Caco-2 (cell line): ENCODE data around the gene STAU1. TPM values are rescaled to one million over a fixed set of nuclear protein-coding genes. Genes with fewer than 3 reads are reported as not detected.

Experiments used
- BruUV-seq: library from RNA; stranded (reverse); fragments of 400-500 nt; replicated peaks from 2 replicates; lab custom pipeline; 2021; lab: Mats Ljungman, UMichigan
- CTCF ChIA-PET: fragments of 300-600 bp; sonication (Branson Sonifier 250); formaldehyde crosslinking; loops from one replicate; lab custom pipeline; 2022; ENCODE audit warnings: antibody characterized with exemption; lab: Charles Lee
- POLR2A ChIA-PET: fragments of 300-600 bp; sonication (Branson Sonifier 250); formaldehyde crosslinking; loops from one replicate; lab custom pipeline; 2022; ENCODE audit warnings: antibody characterized with exemption; lab: Charles Lee
- DNase-seq, 2 experiments: peaks; one replicate each; pipeline versions ENCODE4 v3.0.0 to v3.0.0-alpha.2; 2020 to 2022
- H3K27me3 ChIP-seq: replicated peaks from 2 replicates; pipeline ENCODE4 v1.6.0; 2011; ENCODE audit warnings: low read length; ENCODE audit not compliant: control insufficient read depth, insufficient read depth
- H3K36me3 ChIP-seq: 2 replicates; pipeline ENCODE4 v1.5.1; 2011; ENCODE audit warnings: low read length; ENCODE audit not compliant: control insufficient read depth, insufficient read depth
- H3K4me1 ChIP-seq: fragments of 250-450 bp; sonication (Bioruptor Pico); 2 replicates; pipeline ENCODE4 v1.5.1; 2020; ENCODE audit warnings: mild to moderate bottlenecking
- H3K4me3 ChIP-seq: 2 replicates; pipeline ENCODE4 v1.5.1; 2011; ENCODE audit warnings: low read depth, mild to moderate bottlenecking, control low read depth, low read length
- H3K9me3 ChIP-seq: fragments of 250-450 bp; sonication (Bioruptor Pico); 2 replicates; pipeline ENCODE4 v1.5.1; 2020; ENCODE audit warnings: mild to moderate bottlenecking, moderate library complexity
- H3K27ac Mint-ChIP-seq: one replicate; pipeline ENCODE4 v1.8.0; 2022; ENCODE audit warnings: mixed read lengths; ENCODE audit not compliant: unreplicated experiment
- H3K27me3 Mint-ChIP-seq: one replicate; pipeline ENCODE4 v1.8.0; 2022; ENCODE audit warnings: mixed read lengths; ENCODE audit not compliant: insufficient read depth, unreplicated experiment
- H3K36me3 Mint-ChIP-seq: one replicate; pipeline ENCODE4 v1.8.0; 2022; ENCODE audit warnings: mild to moderate bottlenecking, mixed read lengths; ENCODE audit not compliant: insufficient read depth, unreplicated experiment
- H3K4me1 Mint-ChIP-seq: one replicate; pipeline ENCODE4 v1.8.0; 2022; ENCODE audit warnings: low read depth, mixed read lengths; ENCODE audit not compliant: unreplicated experiment
- H3K4me3 Mint-ChIP-seq: one replicate; pipeline ENCODE4 v1.8.0; 2022; ENCODE audit warnings: mild to moderate bottlenecking, moderate library complexity, mixed read lengths; ENCODE audit not compliant: unreplicated experiment
- H3K9me3 Mint-ChIP-seq: one replicate; pipeline ENCODE4 v1.8.0; 2022; ENCODE audit warnings: mixed read lengths; ENCODE audit not compliant: unreplicated experiment
- intact Hi-C: fragments of 100-400 bp; cut with micrococcal nuclease; formaldehyde crosslinking; loops from one replicate; pipeline ENCODE4 v1.10.0; 2022; ENCODE audit not compliant: unreplicated experiment
- total RNA-seq: library from RNA; stranded (reverse); gene quantifications from 2 replicates; pipeline ENCODE4 v1.2.3, GENCODE V29; 2022
- TF ChIP-seq, protein P1 (sequence below), 2 experiments: fragments of 200-600 bp in 1 of 2; IDR thresholded peaks; 1 replicate in 1 of 2; 2 replicates in 1 of 2; pipeline versions ENCODE4 v1.5.1 to v1.8.0; 2011 to 2022; ENCODE audit warnings: antibody characterized with exemption in 1 of 2, control low read depth in 1 of 2, inconsistent platforms in 1 of 2, low read depth in 1 of 2, low read length in 1 of 2, mild to moderate bottlenecking in 1 of 2, moderate library complexity in 1 of 2; ENCODE audit not compliant: insufficient read depth in 1 of 2, severe bottlenecking in 1 of 2, unreplicated experiment in 1 of 2

Gene STAU1
- total RNA-seq, 1 experiment from 2014 or later: 201 TPM

DNA sequence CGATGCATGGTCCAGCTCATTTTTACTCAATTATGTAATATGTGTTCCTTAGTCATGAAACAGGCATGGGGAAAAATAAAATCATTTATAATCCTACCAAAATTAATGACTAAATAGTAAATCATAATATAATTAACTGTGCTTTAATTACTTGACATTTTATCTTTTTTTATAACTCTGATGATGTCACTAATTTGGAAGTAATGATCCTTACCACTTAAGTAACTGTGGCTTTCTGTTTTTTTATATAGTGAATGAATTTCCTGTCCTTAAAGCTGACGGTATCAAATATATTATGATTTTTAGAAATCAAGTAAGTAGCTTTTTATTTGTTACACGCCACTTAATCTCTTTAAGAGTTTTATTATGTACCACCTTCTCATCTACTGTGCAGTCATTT lies 109.8 kb downstream of the STAU1 start:
- no peaks in the 10 kb centered on the region for H3K27me3 ChIP-seq
- no peaks in the 10 kb centered on the region for H3K27me3 Mint-ChIP-seq
- H3K9me3 ChIP-seq: no peaks in the 10 kb centered on the region
- H3K4me1 ChIP-seq: no peaks in the 10 kb centered on the region
- H3K4me3 Mint-ChIP-seq: no peak overlapping the region
- H3K4me1 Mint-ChIP-seq: no peaks in the 10 kb centered on the region
- H3K9me3 Mint-ChIP-seq: no peaks in the 10 kb centered on the region
- BruUV-seq: no TSS peak
- intact Hi-C loops: no loop called here
- peaks cover 100% of the 10 kb centered on the region for H3K36me3 Mint-ChIP-seq
- DNase-seq: no peak
- H3K36me3 ChIP-seq: peaks cover 14% of the 10 kb centered on the region
- H3K4me3 ChIP-seq: no peak overlapping the region
- H3K27ac Mint-ChIP-seq: no peak overlapping the region
- TF ChIP-seq, protein P1, sequence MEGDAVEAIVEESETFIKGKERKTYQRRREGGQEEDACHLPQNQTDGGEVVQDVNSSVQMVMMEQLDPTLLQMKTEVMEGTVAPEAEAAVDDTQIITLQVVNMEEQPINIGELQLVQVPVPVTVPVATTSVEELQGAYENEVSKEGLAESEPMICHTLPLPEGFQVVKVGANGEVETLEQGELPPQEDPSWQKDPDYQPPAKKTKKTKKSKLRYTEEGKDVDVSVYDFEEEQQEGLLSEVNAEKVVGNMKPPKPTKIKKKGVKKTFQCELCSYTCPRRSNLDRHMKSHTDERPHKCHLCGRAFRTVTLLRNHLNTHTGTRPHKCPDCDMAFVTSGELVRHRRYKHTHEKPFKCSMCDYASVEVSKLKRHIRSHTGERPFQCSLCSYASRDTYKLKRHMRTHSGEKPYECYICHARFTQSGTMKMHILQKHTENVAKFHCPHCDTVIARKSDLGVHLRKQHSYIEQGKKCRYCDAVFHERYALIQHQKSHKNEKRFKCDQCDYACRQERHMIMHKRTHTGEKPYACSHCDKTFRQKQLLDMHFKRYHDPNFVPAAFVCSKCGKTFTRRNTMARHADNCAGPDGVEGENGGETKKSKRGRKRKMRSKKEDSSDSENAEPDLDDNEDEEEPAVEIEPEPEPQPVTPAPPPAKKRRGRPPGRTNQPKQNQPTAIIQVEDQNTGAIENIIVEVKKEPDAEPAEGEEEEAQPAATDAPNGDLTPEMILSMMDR (IDR thresholded peaks at IDR 0.05; ENCODE audit: insufficient read depth in 1 of 2, low read depth in 1 of 2, low read length in 1 of 2, severe bottlenecking in 1 of 2, unreplicated experiment in 1 of 2): no peak
- ChIA-PET CTCF (no interaction called here), POLR2A (no interaction called here)

DNA sequence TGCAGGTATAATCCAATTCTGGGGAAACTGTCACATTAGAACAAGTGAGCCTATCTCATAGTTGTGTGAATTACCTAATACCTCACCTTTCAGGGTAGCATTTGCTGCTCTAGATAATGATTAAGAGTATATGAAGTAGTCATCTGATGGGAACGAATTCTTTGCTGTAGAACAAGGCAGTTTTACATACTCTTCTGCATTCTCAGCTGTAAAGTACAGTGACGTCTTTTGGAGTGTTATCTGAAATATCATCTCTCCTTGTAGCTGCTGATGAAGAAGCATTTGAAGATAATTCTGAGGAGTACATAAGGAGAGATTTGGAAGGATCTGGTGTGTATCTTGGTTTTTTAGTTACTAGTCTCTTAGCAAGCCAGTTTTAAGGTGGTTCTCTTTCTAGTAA lies 113.6 kb downstream of the STAU1 start:
- intact Hi-C loops: no loop called here
- TF ChIP-seq, protein P1 (IDR thresholded peaks at IDR 0.05; ENCODE audit: insufficient read depth in 1 of 2, low read depth in 1 of 2, low read length in 1 of 2, severe bottlenecking in 1 of 2, unreplicated experiment in 1 of 2): no peak
- peaks cover 11% of the 10 kb centered on the region for H3K36me3 ChIP-seq
- H3K36me3 Mint-ChIP-seq: peaks cover 100% of the 10 kb centered on the region
- no peaks in the 10 kb centered on the region for H3K27me3 ChIP-seq
- CTCF ChIA-PET: no interaction called here
- no peaks in the 10 kb centered on the region for H3K4me1 Mint-ChIP-seq
- H3K4me1 ChIP-seq: no peaks in the 10 kb centered on the region
- no peak overlapping the region for H3K27ac Mint-ChIP-seq
- H3K9me3 Mint-ChIP-seq: no peaks in the 10 kb centered on the region
- H3K27me3 Mint-ChIP-seq: no peaks in the 10 kb centered on the region
- DNase-seq: no peak
- no peaks in the 10 kb centered on the region for H3K9me3 ChIP-seq
- no peak overlapping the region for H3K4me3 ChIP-seq
- H3K4me3 Mint-ChIP-seq: no peak overlapping the region
- POLR2A ChIA-PET: no interaction called here
- BruUV-seq: no TSS peak

Other genes with a start within 250 kb of the STAU1 start
- gene CSE1L, start 142.0 kb downstream of the STAU1 start, total RNA-seq: 316 and 324 TPM in 2 replicates
- 146 and 148 TPM in 2 replicates for gene DDX27, start 31.1 kb upstream of the STAU1 start, total RNA-seq
- gene ZNFX1, start 89.7 kb upstream of the STAU1 start, total RNA-seq: 34.0 and 34.7 TPM in 2 replicates